OCI-LY1 (cell line): ENCODE measurements around the gene BICD2.
"Not testable (repeated sequence)": the region's sequence is repeated elsewhere in the genome, so short reads cannot be mapped to it uniquely, and the experiment has no call there.

ENCODE experiments used
- H2AFZ ChIP-seq: fragments of 200-600 bp; sonication (generic), shearing (Covaris generic); 2 replicates; pipeline ENCODE4 v1.6.0; 2014; ENCODE audit warnings: antibody characterized with exemption, mild to moderate bottlenecking, low read length
- H3F3A ChIP-seq: fragments of 200-600 bp; sonication (generic), shearing (Covaris generic); 2 replicates; pipeline ENCODE4 v1.6.0; 2014; ENCODE audit warnings: mild to moderate bottlenecking, antibody characterized with exemption, low read length, moderate library complexity; ENCODE audit not compliant: insufficient read depth
- H3K27ac ChIP-seq: fragments of 200-600 bp; sonication (generic); 2 replicates; pipeline ENCODE4 v1.5.1; 2014; ENCODE audit warnings: low read length, mixed run types, mild to moderate bottlenecking, low read depth; ENCODE audit not compliant: poor library complexity, severe bottlenecking
- H3K27me3 ChIP-seq: fragments of 200-600 bp; sonication (generic); 2 replicates; pipeline ENCODE4 v1.6.0; 2014; ENCODE audit warnings: antibody characterized with exemption, mild to moderate bottlenecking, low read length, moderate library complexity; ENCODE audit not compliant: insufficient read depth
- H3K36me3 ChIP-seq: fragments of 200-600 bp; sonication (generic); 2 replicates; pipeline ENCODE4 v1.6.1; 2014; ENCODE audit warnings: mild to moderate bottlenecking, antibody characterized with exemption, low read length, moderate library complexity, mixed read lengths; ENCODE audit not compliant: insufficient read depth
- H3K4me1 ChIP-seq: fragments of 200-600 bp; sonication (generic); 2 replicates; pipeline ENCODE4 v1.5.1; 2014; ENCODE audit warnings: mild to moderate bottlenecking, low read length, moderate library complexity; ENCODE audit not compliant: insufficient read depth, severe bottlenecking
- H3K4me2 ChIP-seq: fragments of 200-600 bp; sonication (generic), shearing (Covaris generic); 2 replicates; pipeline ENCODE4 v1.6.1; 2014; ENCODE audit warnings: low read length
- H3K4me3 ChIP-seq: fragments of 200-600 bp; sonication (generic); 2 replicates; pipeline ENCODE4 v1.5.1; 2014; ENCODE audit warnings: low read length, low read depth, mild to moderate bottlenecking, mixed read lengths; ENCODE audit not compliant: poor library complexity, severe bottlenecking
- H3K79me2 ChIP-seq: fragments of 200-600 bp; shearing (Covaris generic); 2 replicates; pipeline ENCODE4 v1.6.1; 2016; ENCODE audit warnings: mixed run types, low read length, mixed read lengths; ENCODE audit not compliant: insufficient read depth
- H3K9ac ChIP-seq: fragments of 200-600 bp; sonication (generic), shearing (Covaris generic); 2 replicates; pipeline ENCODE4 v1.6.1; 2014; ENCODE audit warnings: mild to moderate bottlenecking, low read length, mixed read lengths
- H3K9me2 ChIP-seq: fragments of 200-600 bp; sonication (generic), shearing (Covaris generic); 2 replicates; pipeline ENCODE4 v1.6.1; 2014; ENCODE audit warnings: low read depth, mild to moderate bottlenecking, low read length, mixed read lengths
- H3K9me3 ChIP-seq: fragments of 200-600 bp; shearing (Covaris generic); 2 replicates; pipeline ENCODE4 v1.6.1; 2014; ENCODE audit warnings: low read length, mixed read lengths
- H4K20me1 ChIP-seq: fragments of 200-600 bp; sonication (generic), shearing (Covaris generic); 2 replicates; pipeline ENCODE4 v1.6.0; 2016; ENCODE audit warnings: mild to moderate bottlenecking, low read length; ENCODE audit not compliant: insufficient read depth
- EZH2 ChIP-seq: fragments of 200-600 bp; sonication (generic), shearing (Covaris generic); IDR thresholded peaks from 2 replicates; pipeline ENCODE4 v1.8.0; 2017; ENCODE audit warnings: borderline replicate concordance, mixed run types, mild to moderate bottlenecking, antibody characterized with exemption, low read length, moderate library complexity, mixed read lengths
- TF ChIP-seq, protein P1 (sequence below): fragments of 200-600 bp; sonication (generic), shearing (Covaris generic); IDR thresholded peaks from 2 replicates; pipeline ENCODE4 v1.5.1; 2017; ENCODE audit warnings: mild to moderate bottlenecking, antibody characterized with exemption, low read length, moderate library complexity, mixed read lengths

Gene BICD2

DNA sequence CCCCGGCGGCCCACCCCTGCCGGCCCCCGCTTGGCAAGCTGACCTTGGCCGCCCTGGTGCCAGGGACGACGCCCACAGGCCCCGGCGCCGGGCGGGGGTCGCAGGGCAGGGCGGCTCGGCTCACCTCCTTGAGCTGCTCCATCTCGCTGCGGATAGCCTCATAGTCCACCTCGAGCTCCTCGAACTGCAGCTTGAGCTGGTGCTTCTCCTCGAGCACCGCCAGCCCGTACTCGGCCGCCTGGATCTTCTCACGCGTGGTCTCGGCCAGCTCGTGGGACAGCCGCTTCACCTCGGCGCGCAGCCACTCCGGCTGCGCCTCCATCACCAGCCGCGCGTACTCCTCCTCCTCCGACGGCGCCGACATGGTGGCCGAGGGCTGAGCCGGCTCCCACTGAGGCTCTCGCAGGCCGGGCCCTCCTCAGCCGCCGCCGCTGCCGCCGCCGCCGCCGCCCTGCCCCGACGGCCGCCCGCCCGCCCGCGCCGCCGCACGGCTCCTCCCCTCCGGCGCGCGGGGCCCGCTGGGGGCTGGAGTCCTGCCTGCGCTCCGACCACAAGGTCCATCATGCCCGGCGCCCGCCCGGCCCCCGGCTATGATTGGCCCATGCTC lies at the start of gene BICD2:
Gene BICD2 (minus strand): TSS at position 453 of the 607 bp plus-strand sequence. CDS start 89 bp downstream, at position 364.
- Histone ChIP-seq H3K9me2 (no peaks in the 10 kb centered on the region), H3K36me3 (no peaks in the 10 kb centered on the region), H2AFZ (no peak within 1 kb of the TSS), H3K27ac (peak within 1 kb of the TSS; percentile 86), H3F3A (no peaks in the 10 kb centered on the region), H3K9me3 (no peaks in the 10 kb centered on the region), H3K27me3 (no peaks in the 10 kb centered on the region), H3K9ac (peak within 1 kb of the TSS; percentile 95), H4K20me1 (no peaks in the 10 kb centered on the region), H3K4me3 (peak within 1 kb of the TSS; percentile 91), H3K79me2 (peaks cover 42% of the 10 kb centered on the region), H3K4me1 (peaks cover 51% of the 10 kb centered on the region), H3K4me2 (peak within 1 kb of the TSS; percentile 90)
- no peak for TF ChIP-seq EZH2
- TF ChIP-seq, protein P1, sequence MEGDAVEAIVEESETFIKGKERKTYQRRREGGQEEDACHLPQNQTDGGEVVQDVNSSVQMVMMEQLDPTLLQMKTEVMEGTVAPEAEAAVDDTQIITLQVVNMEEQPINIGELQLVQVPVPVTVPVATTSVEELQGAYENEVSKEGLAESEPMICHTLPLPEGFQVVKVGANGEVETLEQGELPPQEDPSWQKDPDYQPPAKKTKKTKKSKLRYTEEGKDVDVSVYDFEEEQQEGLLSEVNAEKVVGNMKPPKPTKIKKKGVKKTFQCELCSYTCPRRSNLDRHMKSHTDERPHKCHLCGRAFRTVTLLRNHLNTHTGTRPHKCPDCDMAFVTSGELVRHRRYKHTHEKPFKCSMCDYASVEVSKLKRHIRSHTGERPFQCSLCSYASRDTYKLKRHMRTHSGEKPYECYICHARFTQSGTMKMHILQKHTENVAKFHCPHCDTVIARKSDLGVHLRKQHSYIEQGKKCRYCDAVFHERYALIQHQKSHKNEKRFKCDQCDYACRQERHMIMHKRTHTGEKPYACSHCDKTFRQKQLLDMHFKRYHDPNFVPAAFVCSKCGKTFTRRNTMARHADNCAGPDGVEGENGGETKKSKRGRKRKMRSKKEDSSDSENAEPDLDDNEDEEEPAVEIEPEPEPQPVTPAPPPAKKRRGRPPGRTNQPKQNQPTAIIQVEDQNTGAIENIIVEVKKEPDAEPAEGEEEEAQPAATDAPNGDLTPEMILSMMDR: no peak

DNA sequence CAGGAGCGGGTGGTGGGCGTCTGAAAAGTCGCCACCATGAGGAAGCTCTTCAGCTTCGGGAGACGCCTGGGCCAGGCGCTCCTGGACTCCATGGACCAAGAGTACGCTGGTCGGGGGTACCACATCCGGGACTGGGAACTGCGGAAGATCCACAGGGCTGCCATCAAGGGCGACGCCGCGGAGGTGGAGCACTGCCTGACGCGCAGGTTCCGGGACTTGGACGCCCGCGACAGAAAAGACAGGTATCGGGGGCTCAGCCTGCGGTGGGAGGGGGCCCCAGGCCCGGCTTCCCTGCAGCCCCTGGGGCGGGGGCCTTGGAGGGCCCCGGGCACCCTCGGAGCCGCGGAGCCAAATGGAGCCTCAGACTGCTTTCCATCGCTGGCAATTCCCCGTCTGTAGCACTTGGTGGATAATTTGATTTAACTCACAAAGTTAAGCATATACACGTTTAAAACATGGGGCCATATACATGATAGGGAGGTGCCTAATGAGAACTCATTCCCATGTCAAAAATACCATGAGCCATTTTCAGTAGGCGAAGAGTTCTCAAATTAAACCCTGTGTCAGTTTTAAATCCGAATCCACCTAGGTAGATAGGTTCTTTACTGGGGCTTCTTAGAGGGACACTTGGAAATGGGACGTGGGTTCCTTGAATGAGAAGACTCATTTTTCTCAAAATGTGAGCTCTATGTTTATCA lies 45.1 kb upstream of the BICD2 start:
- not testable (repeated sequence) for H3F3A ChIP-seq, H3K79me2 ChIP-seq, H3K9ac ChIP-seq, H3K9me3 ChIP-seq, H2AFZ ChIP-seq, H4K20me1 ChIP-seq, H3K9me2 ChIP-seq, H3K27me3 ChIP-seq, H3K27ac ChIP-seq, H3K36me3 ChIP-seq
- H3K4me3 ChIP-seq: peak overlapping the region; percentile 60
- H3K4me2 ChIP-seq: peak overlapping the region; percentile 88
- H3K4me1 ChIP-seq: peaks cover 26% of the 10 kb centered on the region

DNA sequence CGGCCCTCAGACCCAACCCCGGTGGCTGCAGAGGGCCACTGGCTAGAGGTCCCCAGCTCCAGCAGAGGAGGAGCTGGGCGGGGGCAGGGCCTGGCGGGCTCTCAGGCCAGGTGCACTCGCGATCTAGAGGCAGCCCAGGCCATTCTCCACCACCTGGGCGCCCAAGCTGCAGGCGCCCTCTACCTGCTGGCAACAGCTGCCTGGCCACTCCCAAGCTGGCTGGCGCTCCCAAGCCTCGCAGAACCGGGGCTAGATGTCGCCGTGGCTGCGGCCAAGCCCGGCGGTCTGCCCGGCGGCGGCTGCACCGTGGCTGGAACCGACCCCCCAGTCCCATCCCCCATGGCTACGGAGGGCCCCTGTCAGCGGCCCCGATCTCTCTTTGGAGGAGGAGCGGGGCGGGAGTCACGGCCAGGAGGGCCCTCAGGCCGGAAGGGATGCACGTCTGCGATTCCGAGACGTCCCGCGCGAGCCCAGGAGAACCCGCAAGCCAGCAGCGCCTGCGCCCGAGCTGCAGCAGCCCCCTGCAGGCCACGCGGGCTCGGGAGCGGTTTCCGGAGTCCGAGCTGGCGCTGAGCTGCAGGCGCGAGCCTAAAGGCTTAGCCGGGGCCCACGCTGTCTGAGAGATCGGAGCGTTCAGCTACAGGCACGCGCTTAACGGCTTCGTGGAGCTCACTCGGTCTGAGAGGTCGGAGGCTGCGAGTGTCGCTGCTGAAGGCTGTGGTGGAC lies 44.3 kb upstream of the BICD2 start:
- Histone ChIP-seq H3K36me3 (no peaks in the 10 kb centered on the region), H4K20me1 (no peaks in the 10 kb centered on the region), H3K27ac (no peak overlapping the region), H3F3A (no peaks in the 10 kb centered on the region), H3K9me2 (no peaks in the 10 kb centered on the region), H3K4me3 (peak overlapping the region; percentile 60), H3K79me2 (no peaks in the 10 kb centered on the region), H2AFZ (no peak overlapping the region), H3K9ac (peak overlapping the region; percentile 41; the same call in 1 of the 2 replicates), H3K27me3 (peaks cover 8% of the 10 kb centered on the region; the same call in 1 of the 2 replicates), H3K4me2 (peak overlapping the region; percentile 88), H3K9me3 (no peaks in the 10 kb centered on the region), H3K4me1 (peaks cover 26% of the 10 kb centered on the region)
- TF ChIP-seq, protein P1: peak; percentile 42
- TF ChIP-seq EZH2: no peak
